Measurements from ENCODE around the gene MEG3. TPM values are rescaled to one million over a fixed set of nuclear protein-coding genes. Genes with fewer than 3 reads are reported as not detected.

Gene MEG3
- total RNA-seq, 4 donors from 2014 or later: 101 to 177 (median 167) TPM

DNA sequence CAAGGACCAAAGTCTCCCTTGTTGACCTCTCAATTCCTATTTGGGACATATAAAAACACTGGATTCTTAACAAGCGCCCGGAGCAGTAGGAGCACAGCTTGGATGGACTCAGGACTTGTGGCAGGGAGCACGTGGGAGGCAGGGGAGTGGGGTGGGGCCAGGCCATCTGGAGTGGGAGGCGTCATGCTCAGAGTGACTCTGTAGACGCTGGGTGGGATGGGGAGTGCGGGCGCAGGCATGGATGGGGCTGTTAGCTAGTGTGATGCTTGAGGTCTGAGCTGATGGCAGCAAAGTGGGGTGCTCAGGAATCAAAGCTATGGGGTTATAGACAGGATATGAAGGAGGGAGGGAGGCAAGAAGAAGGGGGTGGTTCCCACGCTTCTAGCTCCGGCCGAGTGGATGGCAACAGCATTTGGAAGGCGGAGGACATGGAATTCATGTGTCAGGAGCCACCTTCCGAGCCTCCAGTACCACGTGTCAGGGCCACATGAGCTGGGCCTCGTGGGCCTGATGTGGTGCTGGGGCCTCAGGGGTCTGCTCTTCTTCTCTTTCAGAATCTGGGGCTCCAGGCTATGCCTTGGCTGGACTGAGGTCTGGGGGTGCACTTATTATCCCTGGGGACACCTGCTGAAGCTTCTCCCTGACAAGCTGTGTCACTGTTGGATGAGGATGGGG, 26.2 kb downstream of the MEG3 start:
- TF ChIP-seq EP300 (IDR thresholded peaks at IDR 0.05) (no peak), POLR2A (IDR thresholded peaks at IDR 0.05) (no peak)
- TF ChIP-seq, protein P1, sequence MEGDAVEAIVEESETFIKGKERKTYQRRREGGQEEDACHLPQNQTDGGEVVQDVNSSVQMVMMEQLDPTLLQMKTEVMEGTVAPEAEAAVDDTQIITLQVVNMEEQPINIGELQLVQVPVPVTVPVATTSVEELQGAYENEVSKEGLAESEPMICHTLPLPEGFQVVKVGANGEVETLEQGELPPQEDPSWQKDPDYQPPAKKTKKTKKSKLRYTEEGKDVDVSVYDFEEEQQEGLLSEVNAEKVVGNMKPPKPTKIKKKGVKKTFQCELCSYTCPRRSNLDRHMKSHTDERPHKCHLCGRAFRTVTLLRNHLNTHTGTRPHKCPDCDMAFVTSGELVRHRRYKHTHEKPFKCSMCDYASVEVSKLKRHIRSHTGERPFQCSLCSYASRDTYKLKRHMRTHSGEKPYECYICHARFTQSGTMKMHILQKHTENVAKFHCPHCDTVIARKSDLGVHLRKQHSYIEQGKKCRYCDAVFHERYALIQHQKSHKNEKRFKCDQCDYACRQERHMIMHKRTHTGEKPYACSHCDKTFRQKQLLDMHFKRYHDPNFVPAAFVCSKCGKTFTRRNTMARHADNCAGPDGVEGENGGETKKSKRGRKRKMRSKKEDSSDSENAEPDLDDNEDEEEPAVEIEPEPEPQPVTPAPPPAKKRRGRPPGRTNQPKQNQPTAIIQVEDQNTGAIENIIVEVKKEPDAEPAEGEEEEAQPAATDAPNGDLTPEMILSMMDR (IDR thresholded peaks at IDR 0.05): no peak
- 64 to 65% methylated on average over 14 of the region's 14 CpGs for WGBS, 2 donors
- H3K9me3 ChIP-seq: no peaks in the 10 kb centered on the region
- no peak overlapping the region for H3K27ac ChIP-seq
- peaks cover 0 to 8% (median 0%) of the 10 kb centered on the region in 4 donors for H3K4me1 ChIP-seq
- DNase-seq (ENCODE audit: low spot score in 2 of 2): no peak
- no peaks in the 10 kb centered on the region for H3K36me3 ChIP-seq
- no peaks in the 10 kb centered on the region for H3K27me3 ChIP-seq
- H3K4me3 ChIP-seq: no peak overlapping the region

DNA sequence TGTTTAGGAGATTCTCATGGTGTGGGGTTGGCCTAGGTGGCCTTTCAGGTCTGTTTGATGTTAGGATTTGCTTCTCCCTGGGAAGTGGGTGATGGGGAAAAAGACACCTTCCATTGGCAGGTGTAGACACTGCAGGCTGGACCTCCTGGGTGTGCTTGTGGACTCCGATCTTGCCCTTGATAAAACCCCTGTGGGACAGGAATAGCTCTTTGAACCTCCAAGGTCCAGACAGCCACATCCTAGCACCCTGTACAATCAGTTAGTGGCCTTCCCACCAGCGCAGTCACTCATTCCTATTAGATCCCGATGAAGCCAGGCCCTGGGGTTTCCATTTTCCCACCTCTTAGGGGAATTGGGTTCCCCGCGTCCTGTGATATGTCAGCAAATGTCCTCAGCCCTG, 28.5 kb downstream of the MEG3 start:
- TF ChIP-seq POLR2A (IDR thresholded peaks at IDR 0.05) (no peak), EP300 (IDR thresholded peaks at IDR 0.05) (no peak)
- TF ChIP-seq, protein P1 (IDR thresholded peaks at IDR 0.05): no peak
- Histone ChIP-seq H3K27me3 (no peaks in the 10 kb centered on the region), H3K27ac (no peak overlapping the region), H3K9me3 (no peaks in the 10 kb centered on the region), H3K36me3 (no peaks in the 10 kb centered on the region), H3K4me3 (no peak overlapping the region), H3K4me1 (peaks cover 0 to 8% (median 0%) of the 10 kb centered on the region in 4 donors)
- WGBS, 2 donors: 93 to 97% methylated on average over 5 of the region's 5 CpGs
- DNase-seq (ENCODE audit: low spot score in 2 of 2): no peak

GRCh38 chr14:100855256-100855930, 29.5 kb downstream of the MEG3 start:
- no peak for DNase-seq (ENCODE audit: low spot score in 2 of 2)
- WGBS, 2 donors: 75 to 83% methylated on average over 18 of the region's 18 CpGs

DNA sequence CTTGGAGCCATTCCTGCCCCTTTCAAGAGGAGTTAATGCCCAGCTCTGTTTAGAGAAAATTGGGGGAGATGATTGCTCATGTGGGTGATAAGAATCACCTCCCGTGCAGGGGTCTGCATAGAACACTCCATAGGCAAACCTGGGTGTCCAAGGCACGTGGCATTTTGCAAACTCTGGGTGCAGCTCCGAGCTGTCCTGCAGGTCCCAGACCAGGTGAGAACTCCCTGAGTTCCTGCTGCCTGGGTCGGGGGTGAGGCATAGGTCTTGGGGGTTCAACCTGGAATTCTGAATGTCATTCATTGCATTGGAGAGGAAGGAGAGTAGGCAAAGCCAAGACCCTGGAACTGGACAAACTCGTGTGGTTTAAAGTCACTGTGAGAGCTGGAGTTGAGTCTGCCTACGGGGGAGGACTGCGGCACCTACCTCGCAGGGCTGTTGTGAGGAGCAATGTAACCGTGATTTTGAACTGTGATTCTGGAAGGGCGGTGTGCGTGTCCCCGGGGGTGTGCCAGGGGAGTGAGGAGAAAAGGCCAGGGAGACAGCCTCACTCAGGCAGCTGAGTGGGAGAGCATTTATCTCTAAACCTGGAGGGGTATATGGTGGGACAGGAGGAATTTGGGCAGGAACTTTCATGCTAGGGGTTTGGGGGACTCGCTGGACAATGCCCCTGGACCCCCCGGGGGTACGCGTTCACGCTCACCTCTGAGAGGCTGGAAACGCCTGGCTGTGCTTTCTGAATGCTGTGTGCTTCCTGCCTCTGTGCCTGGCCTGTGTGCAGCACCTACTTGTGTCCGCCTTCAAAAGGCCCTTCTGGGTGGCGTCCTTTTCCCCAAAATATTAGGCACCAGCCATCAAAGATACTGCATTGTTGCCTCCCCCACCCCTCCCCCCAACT, 30.4 kb downstream of the MEG3 start:
- no peak for DNase-seq (ENCODE audit: low spot score in 2 of 2)
- Histone ChIP-seq H3K27me3 (no peaks in the 10 kb centered on the region), H3K4me3 (no peak overlapping the region), H3K36me3 (no peaks in the 10 kb centered on the region), H3K27ac (no peak overlapping the region), H3K4me1 (peaks cover 0 to 2% (median 0%) of the 10 kb centered on the region in 4 donors), H3K9me3 (no peaks in the 10 kb centered on the region)
- no peak for TF ChIP-seq EP300 (IDR thresholded peaks at IDR 0.05)
- WGBS, 2 donors: 81 to 87% methylated on average over 20 of the region's 20 CpGs

More at GRCh38 chr14:100855256-100855930, 29.5 kb downstream of the MEG3 start:
- Histone ChIP-seq H3K9me3 (no peaks in the 10 kb centered on the region), H3K27me3 (no peaks in the 10 kb centered on the region), H3K4me1 (peaks cover 0 to 8% (median 0%) of the 10 kb centered on the region in 4 donors), H3K27ac (no peak overlapping the region), H3K36me3 (no peaks in the 10 kb centered on the region), H3K4me3 (no peak overlapping the region)
- TF ChIP-seq, protein P1 (IDR thresholded peaks at IDR 0.05): no peak
- TF ChIP-seq POLR2A (IDR thresholded peaks at IDR 0.05) (no peak), EP300 (IDR thresholded peaks at IDR 0.05) (no peak)

DNA sequence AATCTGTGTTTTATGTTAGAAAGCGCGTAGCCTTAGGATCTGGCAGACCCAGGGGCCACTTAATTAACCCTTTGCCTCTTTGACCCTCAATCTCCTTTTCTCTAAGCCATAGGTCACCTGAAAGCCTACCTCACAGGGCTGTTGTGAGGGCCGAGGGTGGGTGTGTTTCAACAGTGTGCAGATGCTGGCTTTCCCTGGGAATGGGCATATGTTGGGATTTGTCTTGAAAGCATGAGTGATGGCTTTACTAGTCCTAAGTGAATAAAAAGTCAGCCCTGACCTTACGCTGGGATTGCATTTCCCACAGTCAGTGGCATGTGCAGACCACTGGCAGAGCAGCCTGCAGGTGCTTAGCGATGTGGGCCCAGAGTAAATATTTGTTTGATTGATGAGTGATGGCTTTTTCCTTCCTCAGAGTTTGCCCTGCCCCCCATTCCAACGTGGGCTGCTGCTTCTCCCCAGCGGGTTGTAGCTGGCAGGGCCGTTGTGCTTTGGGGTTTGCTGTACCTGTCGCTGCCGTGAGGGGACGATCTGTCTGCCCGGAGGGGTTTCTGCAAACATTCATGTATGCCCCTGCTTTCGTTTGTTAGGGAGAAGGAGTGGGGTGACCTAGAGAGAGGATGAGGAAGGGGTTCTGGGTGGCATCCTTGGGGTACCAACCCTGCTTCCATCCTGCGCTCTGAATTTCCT, 31.5 kb downstream of the MEG3 start:
- Histone ChIP-seq H3K27ac (no peak overlapping the region), H3K36me3 (no peaks in the 10 kb centered on the region), H3K9me3 (no peaks in the 10 kb centered on the region), H3K4me1 (no peaks in the 10 kb centered on the region), H3K27me3 (no peaks in the 10 kb centered on the region), H3K4me3 (no peak overlapping the region)
- WGBS, 2 donors: 63 to 77% methylated on average over 14 of the region's 14 CpGs
- TF ChIP-seq POLR2A (IDR thresholded peaks at IDR 0.05) (no peak), EP300 (IDR thresholded peaks at IDR 0.05) (no peak)
- TF ChIP-seq, protein P1 (IDR thresholded peaks at IDR 0.05): no peak
- DNase-seq (ENCODE audit: low spot score in 2 of 2): no peak

Data from tibial nerve (tissue), 4 donors.